GDM1 (cell line): Measurements from ENCODE around the gene ITGB4.

Source experiments
- DNase-seq: peaks from one replicate; lab custom pipeline; 2025; lab: John Stamatoyannopoulos, UW

ITGB4 gene

GRCh38 chr17:75720656-75721462 is at the start of gene ITGB4:
Gene ITGB4 (plus strand): TSS chr17:75721459. CDS start chr17:75724704, 3,245 bp downstream.
- DNase-seq = no peak

- no peak for DNase-seq
Observed at GRCh38 chr17:75672011-75672410, 49.2 kb upstream of the ITGB4 start.

DNA sequence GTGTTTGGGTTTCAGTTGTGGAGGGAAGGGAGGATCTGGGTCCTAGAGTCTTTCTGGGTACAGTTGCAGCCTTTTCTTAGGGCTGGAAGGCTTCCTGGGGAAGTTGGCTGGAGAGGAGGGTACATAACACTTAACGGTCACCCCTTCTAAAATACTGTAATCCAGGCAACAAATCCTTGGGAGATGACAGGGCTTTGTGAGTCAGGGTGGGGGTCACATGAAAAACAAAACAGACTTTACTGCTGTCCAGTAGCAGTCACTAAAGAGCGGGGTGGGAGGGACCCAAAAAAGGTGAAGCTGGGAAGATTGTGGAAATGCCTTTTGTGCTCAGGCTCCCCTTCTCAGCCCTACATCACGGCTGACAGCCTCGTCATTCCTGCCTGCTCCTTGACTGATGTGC is 47.8 kb upstream of the ITGB4 start:
- no peak for DNase-seq

- DNase-seq = no peak
Observed at GRCh38 chr17:75676461-75676860, 44.8 kb upstream of the ITGB4 start.

GRCh38 chr17:75679706-75680211 is 41.5 kb upstream of the ITGB4 start:
- no peak for DNase-seq

DNA sequence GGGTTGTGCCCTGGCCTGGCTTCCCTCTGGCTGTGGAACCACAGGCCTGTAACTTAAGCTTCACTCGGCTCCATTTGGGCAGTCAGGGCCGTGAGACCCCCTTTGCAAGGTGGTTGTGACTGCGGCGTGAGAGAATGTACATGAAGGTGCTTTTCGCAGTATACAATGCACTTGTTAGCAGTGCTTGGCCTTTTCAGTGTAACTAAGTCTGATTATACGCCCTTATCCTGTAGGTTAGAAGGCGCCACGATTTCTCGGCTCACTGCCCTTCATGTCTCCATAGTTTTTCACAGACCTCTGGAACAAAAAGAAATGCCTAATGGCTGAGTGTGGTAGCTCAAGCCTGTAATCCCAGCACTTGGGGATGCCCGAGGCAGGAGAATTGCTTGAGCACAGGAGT is 40.8 kb upstream of the ITGB4 start:
- no peak for DNase-seq

DNA sequence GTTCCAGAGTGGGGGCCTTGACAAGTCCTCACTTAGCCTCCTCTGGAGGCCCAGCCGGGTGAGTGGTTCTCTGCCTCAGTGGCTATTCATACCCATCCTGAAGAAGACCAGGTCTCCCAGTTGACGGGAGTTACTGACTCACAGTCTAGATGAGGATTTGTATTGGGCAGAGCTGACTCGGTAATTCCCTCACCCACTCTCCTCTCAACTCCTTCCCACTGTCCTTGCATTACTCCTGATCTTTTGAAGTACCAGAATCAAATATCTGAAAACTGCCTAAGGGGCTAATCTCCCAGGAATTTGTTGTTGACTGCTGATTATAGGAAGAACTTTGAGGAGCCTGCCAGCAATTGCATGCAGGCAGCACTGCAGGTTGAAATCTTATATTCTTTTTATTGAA is 40.0 kb upstream of the ITGB4 start:
- no peak for DNase-seq

DNA sequence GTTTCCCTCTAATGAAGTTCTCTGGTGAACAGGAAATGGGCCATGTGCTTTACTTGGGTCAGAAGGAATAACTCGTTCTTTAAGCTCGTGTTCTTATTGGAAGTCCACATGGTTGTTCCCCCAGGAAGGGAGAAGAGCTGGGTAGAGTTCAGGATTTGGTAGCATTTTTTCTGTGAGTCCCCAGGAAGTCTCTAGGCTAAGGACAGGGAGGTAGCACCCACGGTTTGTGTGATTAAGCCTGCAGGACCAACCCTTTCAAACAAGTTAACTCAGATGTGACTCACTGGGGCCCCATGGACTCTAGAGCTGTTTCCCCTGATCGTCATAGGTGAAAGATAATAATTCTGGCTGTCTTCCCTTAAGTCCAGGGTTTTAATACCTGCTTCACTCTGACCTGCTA is 37.7 kb upstream of the ITGB4 start:
- no peak for DNase-seq

- DNase-seq = no peak
Observed at GRCh38 chr17:75684249-75684648, 37.0 kb upstream of the ITGB4 start.

GRCh38 chr17:75684924-75685323 is 36.3 kb upstream of the ITGB4 start:
- no peak for DNase-seq

DNA sequence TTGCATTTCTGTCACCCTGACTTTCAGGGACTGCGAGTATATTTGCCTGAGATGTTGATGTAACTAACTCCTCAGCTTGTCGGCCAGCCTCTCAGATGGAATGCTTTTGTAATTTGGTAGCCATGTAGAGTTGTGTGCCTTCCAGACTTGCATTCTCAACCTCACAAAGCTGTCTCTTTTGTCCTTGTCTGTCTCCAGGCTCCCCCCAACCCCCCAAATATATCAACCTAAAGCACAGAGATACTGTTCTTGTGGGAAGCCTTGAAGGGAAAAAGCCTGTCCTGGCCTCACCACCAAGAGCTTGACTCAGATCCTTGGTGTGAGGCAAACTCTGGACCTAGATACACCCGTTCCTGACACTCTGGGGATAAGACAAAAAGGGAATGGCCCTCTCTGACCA is 35.8 kb upstream of the ITGB4 start:
- DNase-seq = no peak

DNA sequence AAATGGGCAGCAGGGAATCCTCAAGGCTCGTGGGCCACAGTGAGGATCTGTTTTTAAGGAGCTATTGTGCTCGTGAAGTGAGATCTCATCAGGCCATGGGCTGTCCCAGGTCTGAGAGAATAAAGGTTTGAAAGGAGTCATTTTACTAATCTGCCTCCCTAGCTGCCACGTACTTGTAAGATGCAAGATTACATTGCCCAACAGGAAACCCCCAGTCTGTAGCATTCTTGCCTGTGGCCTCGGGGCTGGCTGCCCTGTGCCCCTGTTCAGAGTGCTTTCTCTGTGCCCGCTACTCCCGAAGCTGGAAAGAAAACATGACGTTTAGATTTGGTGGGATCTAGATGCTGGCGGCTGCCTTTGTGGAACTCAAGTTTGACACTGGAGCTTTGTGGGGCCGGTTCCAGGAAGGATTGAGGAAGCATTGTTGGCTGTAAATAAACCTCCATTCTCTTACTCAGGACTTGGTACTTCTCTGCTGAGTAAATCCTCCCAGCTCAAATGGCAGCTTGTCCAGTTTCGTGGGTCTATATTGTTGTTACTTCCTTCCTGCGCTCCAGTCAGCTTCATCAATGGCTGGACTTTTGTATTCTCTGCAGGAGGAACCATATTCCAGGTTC is 32.9 kb upstream of the ITGB4 start:
- no peak for DNase-seq

GRCh38 chr17:75689441-75689873 is 31.8 kb upstream of the ITGB4 start:
- DNase-seq = no peak

- DNase-seq = peak; percentile 19
Observed at GRCh38 chr17:75691371-75691791, 29.9 kb upstream of the ITGB4 start.

DNA sequence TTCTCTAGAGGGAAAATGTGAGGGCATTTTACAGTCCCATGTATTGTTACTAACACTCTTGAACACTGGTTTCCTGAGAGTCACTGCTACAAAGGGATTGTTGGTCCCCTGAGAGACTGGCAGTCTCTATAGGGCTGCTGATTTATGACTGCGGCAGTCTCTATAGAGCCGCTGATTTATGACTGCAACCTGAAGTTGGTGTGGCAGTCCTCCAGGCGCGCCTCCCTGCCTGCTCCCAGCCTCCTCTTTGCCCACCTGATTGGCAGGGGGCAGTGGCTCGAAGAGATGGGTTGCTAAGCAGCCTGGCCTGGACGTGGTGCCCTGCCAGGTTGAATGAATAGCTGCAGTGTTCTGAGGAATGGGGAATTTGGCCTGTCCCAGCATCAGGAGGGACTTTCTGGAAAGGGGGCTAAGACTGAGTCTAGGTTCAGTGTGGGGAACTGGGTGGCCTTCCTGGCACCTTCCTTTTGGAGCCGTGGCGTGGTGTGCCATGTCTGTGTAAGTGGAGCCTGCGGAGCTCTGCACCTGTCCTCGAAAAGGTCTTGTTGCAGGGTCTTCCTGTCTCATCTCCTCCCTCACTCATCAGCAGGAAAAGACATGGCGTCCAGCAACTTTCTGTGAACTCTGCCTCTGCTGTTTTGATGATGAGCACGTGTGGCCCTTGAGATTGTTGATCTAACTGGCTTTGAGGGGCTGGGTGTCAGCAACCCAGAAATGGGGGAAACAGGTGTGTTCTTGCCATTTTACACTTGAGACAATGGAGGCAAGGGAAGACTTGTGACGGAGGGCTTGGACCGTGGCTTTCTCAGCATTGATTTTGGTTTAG is 29.2 kb upstream of the ITGB4 start:
- no peak for DNase-seq

GRCh38 chr17:75692976-75693375 is 28.3 kb upstream of the ITGB4 start:
- no peak for DNase-seq

DNA sequence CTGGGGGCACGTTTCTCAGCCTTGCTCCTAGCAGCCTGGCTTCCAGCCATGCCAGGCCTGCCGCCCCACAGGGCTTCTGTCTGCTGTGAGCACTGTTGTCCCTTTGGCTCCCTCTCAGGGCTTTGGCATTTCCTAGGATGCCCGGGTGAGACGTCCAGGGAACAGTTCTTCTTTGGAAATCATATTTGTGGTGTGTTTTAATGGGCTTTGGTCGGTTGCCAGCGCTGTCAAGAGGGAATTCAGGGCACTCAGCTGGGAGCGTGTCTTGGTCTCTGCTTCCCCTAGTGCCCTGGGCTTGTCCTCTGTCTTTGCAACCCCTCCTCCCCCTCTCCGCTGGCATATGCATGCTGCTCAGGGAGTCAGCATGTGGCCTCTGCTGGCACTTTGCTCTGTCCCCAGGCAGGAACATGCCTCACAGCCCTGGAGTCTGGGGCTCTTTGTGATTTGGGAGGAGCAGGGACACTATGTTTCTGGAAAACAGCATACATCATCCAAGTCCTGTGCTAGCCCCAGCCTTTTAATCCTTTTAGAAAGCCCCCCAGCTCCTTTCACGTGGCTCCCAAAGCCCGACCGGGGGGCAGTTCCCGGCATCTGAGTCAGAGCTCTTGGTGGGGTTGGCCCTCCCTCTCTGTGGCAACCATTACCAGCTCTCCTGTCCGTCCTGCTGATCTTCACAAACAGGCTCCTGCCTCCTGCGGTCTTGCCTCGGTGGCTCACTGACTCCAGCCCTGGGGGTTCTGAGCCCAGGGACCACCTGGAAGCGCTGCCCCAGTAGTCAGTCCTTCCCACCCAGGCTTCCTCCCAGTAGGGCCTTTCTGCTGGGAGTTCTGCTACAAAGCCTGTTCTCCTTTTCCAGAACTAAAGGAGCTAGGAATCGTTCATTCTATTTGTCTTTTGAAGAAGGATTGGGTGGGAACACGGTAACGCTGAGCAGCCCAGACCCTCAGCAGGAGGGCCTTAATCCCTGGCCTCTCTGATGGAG is 27.5 kb upstream of the ITGB4 start:
- no peak for DNase-seq

GRCh38 chr17:75694536-75694935 is 26.7 kb upstream of the ITGB4 start:
- no peak for DNase-seq

GRCh38 chr17:75695141-75695829 is 26.0 kb upstream of the ITGB4 start:
- no peak for DNase-seq

- no peak for DNase-seq
Observed at GRCh38 chr17:75695830-75696271, 25.4 kb upstream of the ITGB4 start.
